Chondrocyte (in vitro differentiated cells): ENCODE measurements around the gene PRKACA. TPM values are rescaled to one million over a fixed set of nuclear protein-coding genes. Genes with fewer than 3 reads are reported as not detected.

Experiments
- DNase-seq: peaks from one replicate; pipeline ENCODE4 v3.0.0; 2021; ENCODE audit warnings: mixed read lengths, low spot score
- H3K27ac Mint-ChIP-seq: one replicate; pipeline ENCODE4 v1.8.0; 2021; ENCODE audit warnings: mild to moderate bottlenecking, moderate library complexity, mixed read lengths; ENCODE audit not compliant: unreplicated experiment
- H3K27me3 Mint-ChIP-seq: 2 replicates; pipeline ENCODE4 v1.8.0; 2021; ENCODE audit warnings: low read depth, mixed read lengths
- H3K36me3 Mint-ChIP-seq: 2 replicates; pipeline ENCODE4 v1.8.0; 2021; ENCODE audit warnings: low read depth, mixed read lengths
- H3K4me1 Mint-ChIP-seq: 2 replicates; pipeline ENCODE4 v1.8.0; 2021; ENCODE audit warnings: low read depth, mild to moderate bottlenecking, mixed read lengths
- H3K4me3 Mint-ChIP-seq: one replicate; pipeline ENCODE4 v1.8.0; 2021; ENCODE audit warnings: mild to moderate bottlenecking, moderate library complexity, mixed read lengths; ENCODE audit not compliant: unreplicated experiment
- H3K9me3 Mint-ChIP-seq: 2 replicates; pipeline ENCODE4 v1.8.0; 2021; ENCODE audit warnings: low read depth, mixed read lengths
- total RNA-seq: library from RNA; stranded (reverse); gene quantifications from 3 replicates; pipeline ENCODE4 v1.2.1, GENCODE V29; 2021
- TF ChIP-seq, protein P1 (sequence below): fragments of 200-600 bp; sonication (generic); IDR thresholded peaks from 2 replicates; pipeline ENCODE4 v1.5.0; 2021; ENCODE audit warnings: antibody characterized with exemption, mild to moderate bottlenecking, moderate library complexity

The PRKACA gene
- total RNA-seq, 1 donor from 2014 or later, result 88.2 TPM

DNA sequence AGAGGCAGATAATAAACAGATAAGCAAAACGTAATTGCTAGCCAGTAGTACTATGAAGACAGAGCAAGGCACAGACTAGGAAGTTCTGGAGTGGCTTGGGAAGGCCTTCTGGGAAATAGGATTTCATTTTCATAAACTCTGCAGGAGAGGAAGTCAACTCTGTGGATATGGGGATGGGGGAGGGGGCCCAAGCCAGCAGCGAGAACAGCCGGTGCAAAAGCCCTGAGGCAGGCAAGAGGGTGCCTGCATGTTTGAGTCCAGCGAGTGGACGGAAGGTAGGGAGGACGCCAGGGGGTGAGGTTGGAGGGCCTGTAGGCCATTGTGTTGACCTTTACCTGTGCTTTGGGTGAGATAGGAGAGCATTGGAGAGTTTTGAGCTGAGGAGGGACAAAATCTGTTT, 27.8 kb upstream of the PRKACA start:
- H3K27me3 Mint-ChIP-seq, result no peaks in the 10 kb centered on the region
- DNase-seq, result no peak
- H3K36me3 Mint-ChIP-seq, result no peaks in the 10 kb centered on the region
- no peak overlapping the region for H3K4me3 Mint-ChIP-seq
- H3K27ac Mint-ChIP-seq, result peak overlapping the region; percentile 17
- H3K9me3 Mint-ChIP-seq, result no peaks in the 10 kb centered on the region
- TF ChIP-seq, protein P1, sequence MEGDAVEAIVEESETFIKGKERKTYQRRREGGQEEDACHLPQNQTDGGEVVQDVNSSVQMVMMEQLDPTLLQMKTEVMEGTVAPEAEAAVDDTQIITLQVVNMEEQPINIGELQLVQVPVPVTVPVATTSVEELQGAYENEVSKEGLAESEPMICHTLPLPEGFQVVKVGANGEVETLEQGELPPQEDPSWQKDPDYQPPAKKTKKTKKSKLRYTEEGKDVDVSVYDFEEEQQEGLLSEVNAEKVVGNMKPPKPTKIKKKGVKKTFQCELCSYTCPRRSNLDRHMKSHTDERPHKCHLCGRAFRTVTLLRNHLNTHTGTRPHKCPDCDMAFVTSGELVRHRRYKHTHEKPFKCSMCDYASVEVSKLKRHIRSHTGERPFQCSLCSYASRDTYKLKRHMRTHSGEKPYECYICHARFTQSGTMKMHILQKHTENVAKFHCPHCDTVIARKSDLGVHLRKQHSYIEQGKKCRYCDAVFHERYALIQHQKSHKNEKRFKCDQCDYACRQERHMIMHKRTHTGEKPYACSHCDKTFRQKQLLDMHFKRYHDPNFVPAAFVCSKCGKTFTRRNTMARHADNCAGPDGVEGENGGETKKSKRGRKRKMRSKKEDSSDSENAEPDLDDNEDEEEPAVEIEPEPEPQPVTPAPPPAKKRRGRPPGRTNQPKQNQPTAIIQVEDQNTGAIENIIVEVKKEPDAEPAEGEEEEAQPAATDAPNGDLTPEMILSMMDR, result no peak
- H3K4me1 Mint-ChIP-seq, result peaks cover 36% of the 10 kb centered on the region

DNA sequence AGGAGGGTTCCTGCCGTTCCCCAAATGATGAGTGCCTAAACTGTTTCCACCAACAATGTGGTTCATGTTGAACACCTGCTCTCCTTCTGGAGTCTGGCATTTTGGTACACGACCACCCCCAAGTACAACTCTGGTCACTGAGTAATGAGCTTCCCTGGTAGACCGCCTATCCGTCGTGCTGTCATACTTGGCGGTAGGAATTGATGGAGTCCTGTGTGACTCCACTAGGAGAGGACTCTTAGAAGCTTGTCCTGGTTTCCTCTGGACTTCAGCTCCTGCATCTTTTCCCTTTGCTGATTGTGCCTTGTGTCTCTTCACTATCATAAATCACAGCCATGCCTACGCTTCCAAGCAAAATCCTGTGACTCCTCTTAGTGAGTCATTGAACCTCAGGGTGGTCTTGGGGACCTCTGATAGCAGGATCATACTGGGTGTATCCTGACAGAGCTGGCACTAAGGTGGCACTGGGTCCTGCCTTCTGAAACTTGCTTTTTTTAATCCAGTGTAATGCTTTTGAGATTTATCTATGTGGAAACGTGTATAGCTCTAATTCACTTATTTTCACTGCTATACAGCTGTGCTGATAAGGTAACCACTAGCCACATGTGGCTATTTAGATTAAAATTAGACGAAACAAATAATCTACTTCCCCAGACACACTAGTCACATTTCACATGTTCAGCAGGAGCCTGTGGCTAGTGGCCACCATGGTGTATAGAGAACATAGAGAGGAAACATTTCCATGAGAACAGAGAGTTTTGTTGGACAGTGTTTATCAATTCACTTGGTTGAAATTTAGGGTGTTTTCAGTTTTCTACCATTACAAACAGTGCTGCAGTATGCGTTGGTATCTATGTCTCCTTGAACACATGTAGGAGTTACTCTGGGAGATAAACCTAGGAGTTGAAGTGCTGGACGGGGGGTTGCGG, 25.0 kb upstream of the PRKACA start:
- H3K9me3 Mint-ChIP-seq, result no peaks in the 10 kb centered on the region

DNA sequence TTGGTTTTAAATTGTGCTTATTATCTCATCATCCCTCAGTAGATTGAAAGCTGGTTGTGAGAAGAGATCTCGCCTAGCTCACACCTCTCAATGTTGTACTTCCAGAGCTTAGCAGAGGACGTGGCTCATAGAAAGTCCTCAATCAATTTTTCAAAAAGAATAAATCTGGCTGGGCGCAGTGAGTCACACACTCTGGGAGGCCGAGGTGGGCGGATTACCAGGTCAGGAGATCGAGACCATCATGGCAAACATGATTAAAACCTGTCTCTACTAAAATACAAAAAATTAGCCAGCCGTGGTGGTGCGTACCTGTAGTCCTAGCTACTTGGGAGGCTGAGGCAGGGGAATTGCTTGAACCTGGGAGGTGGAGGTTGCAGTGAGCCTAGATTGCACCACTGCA, 23.5 kb upstream of the PRKACA start:
- Mint-ChIP-seq H3K27me3 (no peaks in the 10 kb centered on the region), H3K4me3 (no peak overlapping the region), H3K4me1 (peaks cover 34% of the 10 kb centered on the region), H3K9me3 (no peaks in the 10 kb centered on the region), H3K36me3 (no peaks in the 10 kb centered on the region), H3K27ac (no peak overlapping the region)
- TF ChIP-seq, protein P1, result no peak
- DNase-seq, result no peak

More for the DNA sequence above, 25.0 kb upstream of the PRKACA start:
- no peak for DNase-seq
- Mint-ChIP-seq H3K36me3 (no peaks in the 10 kb centered on the region), H3K27me3 (no peaks in the 10 kb centered on the region), H3K4me3 (no peak overlapping the region), H3K4me1 (peaks cover 44% of the 10 kb centered on the region), H3K27ac (no peak overlapping the region)
- TF ChIP-seq, protein P1, result no peak

DNA sequence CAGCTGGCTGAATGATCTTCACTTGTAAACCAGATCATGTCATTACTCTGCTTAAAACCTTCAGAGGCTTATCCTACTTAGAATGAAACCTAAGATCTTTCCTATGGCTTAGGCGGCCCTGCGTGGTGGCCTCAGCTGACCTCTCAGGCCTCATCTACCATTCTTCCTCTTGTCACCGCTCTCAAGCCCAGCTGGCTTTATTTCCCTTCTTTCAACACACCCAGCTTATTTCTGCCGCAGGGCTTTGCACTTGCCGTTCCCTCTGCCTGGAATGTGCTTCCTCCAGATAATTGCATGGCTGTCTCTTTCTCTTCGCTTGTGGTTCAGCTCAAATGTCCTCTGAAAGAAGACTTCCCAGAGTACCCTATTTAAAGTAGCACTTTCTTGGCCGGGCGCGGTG, 22.4 kb upstream of the PRKACA start:
- Mint-ChIP-seq H3K9me3 (no peaks in the 10 kb centered on the region), H3K27me3 (no peaks in the 10 kb centered on the region), H3K36me3 (no peaks in the 10 kb centered on the region), H3K4me3 (no peak overlapping the region), H3K4me1 (peaks cover 33% of the 10 kb centered on the region), H3K27ac (peak overlapping the region; percentile 96)
- no peak for DNase-seq
- TF ChIP-seq, protein P1, result no peak

DNA sequence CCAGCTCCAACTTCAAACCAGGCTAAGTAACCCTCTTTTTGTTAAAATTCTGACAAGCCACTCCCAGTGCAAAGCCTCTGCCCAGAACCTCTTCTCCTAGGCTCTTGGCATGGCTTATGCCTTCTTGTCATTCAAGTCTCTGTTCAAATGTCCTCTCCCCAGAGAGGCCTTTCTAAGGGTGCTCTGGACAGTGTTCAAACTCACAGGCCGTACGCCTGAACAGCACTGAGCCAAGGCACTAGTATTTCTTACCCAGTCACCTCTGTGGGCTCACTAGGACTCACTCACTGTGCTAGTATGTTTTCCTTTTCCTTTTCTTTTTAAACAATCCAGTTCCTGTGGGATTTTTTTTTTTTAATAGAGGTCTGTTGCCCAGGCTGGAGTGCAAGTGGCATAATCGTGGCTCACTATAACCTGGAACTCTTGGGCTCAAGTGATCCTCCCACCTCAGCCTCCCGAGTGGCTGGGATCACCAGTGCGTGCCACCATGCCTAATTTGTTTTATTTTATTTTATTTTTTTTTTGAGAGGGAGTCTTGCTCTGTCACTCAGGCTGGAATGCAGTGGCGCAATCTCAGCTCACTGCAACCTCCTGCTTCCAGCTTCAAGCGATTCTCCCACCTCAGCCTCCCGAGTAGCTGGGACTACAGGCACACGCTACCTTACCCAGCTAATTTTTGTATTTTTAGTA, 21.2 kb upstream of the PRKACA start:
- H3K9me3 Mint-ChIP-seq, result no peaks in the 10 kb centered on the region
- DNase-seq, result no peak
- H3K4me1 Mint-ChIP-seq, result peaks cover 37% of the 10 kb centered on the region
- peak overlapping the region; percentile 96 for H3K27ac Mint-ChIP-seq
- no peaks in the 10 kb centered on the region for H3K36me3 Mint-ChIP-seq
- no peaks in the 10 kb centered on the region for H3K27me3 Mint-ChIP-seq
- peak overlapping the region; percentile 55 for H3K4me3 Mint-ChIP-seq
- TF ChIP-seq, protein P1, result no peak
